Psoas muscle (tissue), 8 donors: ENCODE measurements around the gene BTG2. TPM values are rescaled to one million over a fixed set of nuclear protein-coding genes. Genes with fewer than 3 reads are reported as not detected.
A peak's percentile ranks its signal among the peaks of the same experiment; 100 is the strongest.

ENCODE experiments used
- ATAC-seq, 4 donors: fragments of 200-7000 bp; cut with Tn5 transposase; one replicate each; pipeline ENCODE4 v1.9.1; 2020; ENCODE audit warnings: moderate library complexity in 3 of 4, mild to moderate bottlenecking in 2 of 4
- DNase-seq, 2 donors: peaks; one replicate each; pipeline ENCODE4 v3.0.0-alpha.2; 2020
- H3K27ac ChIP-seq: fragments of 200-600 bp; one replicate; pipeline ENCODE4 v1.8.0; 2022
- H3K27me3 ChIP-seq, 3 donors: fragments of 200-600 bp in 1 of 3; one replicate each; pipeline versions ENCODE4 v1.6.1 to v1.8.0; 2013 to 2022; ENCODE audit warnings: low read length in 2 of 3, mild to moderate bottlenecking in 2 of 3, moderate library complexity in 1 of 3; ENCODE audit not compliant: insufficient read depth in 3 of 3
- H3K36me3 ChIP-seq, 2 donors: fragments of 200-600 bp in 1 of 2; one replicate each; pipeline versions ENCODE4 v1.6.1 to v1.8.0; 2013 to 2022; ENCODE audit warnings: low read depth in 1 of 2, mild to moderate bottlenecking in 1 of 2, moderate library complexity in 1 of 2; ENCODE audit not compliant: insufficient read depth in 1 of 2
- H3K4me1 ChIP-seq: fragments of 200-600 bp; one replicate; pipeline ENCODE4 v1.8.0; 2022
- H3K4me3 ChIP-seq: fragments of 200-600 bp; one replicate; pipeline ENCODE4 v1.8.0; 2022; ENCODE audit warnings: mild to moderate bottlenecking
- H3K9me3 ChIP-seq: fragments of 200-600 bp; one replicate; pipeline ENCODE4 v1.8.0; 2022
- WGBS, 3 donors: extraction: QIAGEN DNeasy Blood & Tissue Kit; methylation state at CpG; one replicate each; pipeline versions ENCODE4 v1.1.6 to v1.1.7; 2013; 5-methylcytosine and 5-hydroxymethylcytosine counted together
- intact Hi-C, 2 donors: fragments of 100-400 bp; cut with DNase I; formaldehyde crosslinking; loops; one replicate each; pipeline versions ENCODE4 v1.11.0 to v1.14.2; 2022
- polyA plus RNA-seq, 3 donors: library from polyadenylated mRNA; stranded (reverse); fragments of 200-250 nt; gene quantifications; one replicate each; pipeline ENCODE4 v1.2.3, GENCODE V29; 2013
- total RNA-seq, 4 donors: library from RNA; stranded (reverse); fragmentation: NEBNext Ultra II Directional in 2 of 4; extraction: Animal tissue kit (Norgen Biotek cat#: 25700) in 2 of 4; gene quantifications; one replicate each; pipeline versions ENCODE4 v1.2.1 to v1.2.4, GENCODE V29; 2021 to 2023
- TF ChIP-seq, protein P1 (sequence below): fragments of 200-600 bp; IDR thresholded peaks from one replicate; pipeline ENCODE4 v1.8.0; 2022; ENCODE audit warnings: antibody characterized with exemption
- donor health status: healthy with polysubstance abuse.
- donor health status: DM: no; HTN: no; CAD: no; lungs with moderate emphysema.
- donor health status: Bipolar disorder and iron deficiency.
- donor health status: healthy.
- donor health status: DM: yes; HTN: yes; CAD: no.
- donor health status: DM: no; HTN: no; CAD: no.
- donor health status: DM: no; HTN: no; CAD: no.
- donor health status: DM: yes; HTN: yes; CAD: no.

Gene BTG2
- total and polyA plus RNA-seq, 7 donors, result 17.6 to 360 (median 119) TPM

DNA sequence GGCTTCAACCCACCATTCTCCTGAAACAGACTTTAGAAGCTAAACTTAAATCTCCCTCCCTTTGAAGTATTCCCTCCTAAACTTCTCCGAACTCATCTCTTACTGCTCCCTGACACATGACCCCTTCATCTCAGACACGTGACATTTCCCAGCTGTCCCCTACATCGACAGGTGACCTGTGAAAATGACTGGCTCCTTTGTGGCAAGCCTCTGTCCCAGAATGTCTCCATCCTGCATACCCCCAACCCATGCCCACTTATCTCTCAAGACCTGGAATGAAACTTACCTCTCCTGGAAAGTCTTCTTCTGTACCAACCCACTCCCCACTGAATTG, 41.4 kb downstream of the BTG2 start:
- DNase-seq (no peak), ATAC-seq (no peak)
- Histone ChIP-seq H3K4me3 (no peak overlapping the region), H3K9me3 (no peaks in the 10 kb centered on the region), H3K27ac (no peak overlapping the region), H3K4me1 (no peaks in the 10 kb centered on the region), H3K36me3 (no peaks in the 10 kb centered on the region), H3K27me3 (peaks cover 0 to 5% (median 0%) of the 10 kb centered on the region in 3 donors)
- TF ChIP-seq, protein P1, sequence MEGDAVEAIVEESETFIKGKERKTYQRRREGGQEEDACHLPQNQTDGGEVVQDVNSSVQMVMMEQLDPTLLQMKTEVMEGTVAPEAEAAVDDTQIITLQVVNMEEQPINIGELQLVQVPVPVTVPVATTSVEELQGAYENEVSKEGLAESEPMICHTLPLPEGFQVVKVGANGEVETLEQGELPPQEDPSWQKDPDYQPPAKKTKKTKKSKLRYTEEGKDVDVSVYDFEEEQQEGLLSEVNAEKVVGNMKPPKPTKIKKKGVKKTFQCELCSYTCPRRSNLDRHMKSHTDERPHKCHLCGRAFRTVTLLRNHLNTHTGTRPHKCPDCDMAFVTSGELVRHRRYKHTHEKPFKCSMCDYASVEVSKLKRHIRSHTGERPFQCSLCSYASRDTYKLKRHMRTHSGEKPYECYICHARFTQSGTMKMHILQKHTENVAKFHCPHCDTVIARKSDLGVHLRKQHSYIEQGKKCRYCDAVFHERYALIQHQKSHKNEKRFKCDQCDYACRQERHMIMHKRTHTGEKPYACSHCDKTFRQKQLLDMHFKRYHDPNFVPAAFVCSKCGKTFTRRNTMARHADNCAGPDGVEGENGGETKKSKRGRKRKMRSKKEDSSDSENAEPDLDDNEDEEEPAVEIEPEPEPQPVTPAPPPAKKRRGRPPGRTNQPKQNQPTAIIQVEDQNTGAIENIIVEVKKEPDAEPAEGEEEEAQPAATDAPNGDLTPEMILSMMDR, result no peak
- WGBS, 3 donors, result 49 to 76% (median 56%) methylated on average over 3 of the region's 3 CpGs
- intact Hi-C loops, result no loop called here

DNA sequence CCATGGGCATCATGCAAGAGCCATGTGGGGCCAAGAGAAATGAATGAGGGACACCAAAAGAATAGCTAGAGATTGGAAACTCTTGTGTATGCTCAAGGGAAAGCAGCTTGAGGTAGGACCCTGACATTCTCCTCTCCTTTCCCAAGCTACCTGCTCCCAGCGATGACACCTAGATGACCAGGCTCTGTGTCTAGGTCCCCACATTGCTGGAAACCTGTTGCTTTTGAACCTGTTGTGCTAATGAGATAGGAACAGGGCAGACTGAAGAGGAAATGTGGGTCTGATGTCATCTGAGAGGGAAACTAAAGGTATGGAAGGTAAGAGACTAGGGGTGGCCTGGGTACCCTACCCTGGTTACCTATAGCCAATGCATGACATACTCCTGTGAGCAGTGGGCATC, 43.8 kb downstream of the BTG2 start:
- Histone ChIP-seq H3K27me3 (peaks cover 0 to 5% (median 0%) of the 10 kb centered on the region in 3 donors), H3K4me3 (no peak overlapping the region), H3K27ac (no peak overlapping the region), H3K9me3 (no peaks in the 10 kb centered on the region), H3K4me1 (no peaks in the 10 kb centered on the region), H3K36me3 (no peaks in the 10 kb centered on the region)
- intact Hi-C loops, result no loop called here
- TF ChIP-seq, protein P1, result no peak
- no peak for DNase-seq
- 89 to 100% (median 100%) methylated on average over 1 of the region's 1 CpG for WGBS, 3 donors
- ATAC-seq, result no peak

DNA sequence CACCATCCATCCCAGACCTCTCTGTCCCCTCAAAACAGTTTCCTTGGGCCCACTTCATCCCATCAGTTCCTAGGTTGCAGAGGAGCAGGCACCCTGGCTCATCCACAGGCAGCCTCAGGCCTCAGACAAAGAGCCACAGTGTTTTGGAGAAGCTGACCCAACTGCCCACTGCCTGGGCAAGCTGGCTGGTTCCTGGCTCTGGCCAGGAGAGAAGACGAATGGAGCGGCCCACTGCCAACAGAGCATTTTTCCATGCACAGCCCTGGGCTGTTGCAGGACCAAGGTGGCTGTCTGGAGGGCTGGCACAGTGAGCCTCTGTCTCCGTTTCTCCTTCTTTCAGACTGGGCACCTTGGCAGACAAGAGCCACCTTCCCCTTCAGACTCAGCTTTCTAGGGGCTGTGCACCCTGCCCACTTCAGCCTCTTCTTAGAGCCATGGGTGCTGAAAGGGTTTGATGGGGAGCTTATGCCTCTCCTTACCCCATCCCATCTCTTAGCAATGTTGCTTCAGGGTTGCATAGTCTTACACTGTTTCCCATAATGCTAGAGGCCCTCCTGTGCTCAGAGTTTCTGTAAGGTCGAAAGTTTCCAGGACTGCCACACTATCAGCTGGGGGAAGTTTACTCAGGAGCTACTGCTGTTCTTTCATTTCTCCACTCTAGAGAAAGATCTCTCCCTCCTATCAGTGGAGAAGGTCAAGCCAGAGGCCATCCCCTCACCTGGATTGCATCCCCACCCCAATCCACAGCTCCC, 44.6 kb downstream of the BTG2 start:
- intact Hi-C loops, result no loop called here

DNA sequence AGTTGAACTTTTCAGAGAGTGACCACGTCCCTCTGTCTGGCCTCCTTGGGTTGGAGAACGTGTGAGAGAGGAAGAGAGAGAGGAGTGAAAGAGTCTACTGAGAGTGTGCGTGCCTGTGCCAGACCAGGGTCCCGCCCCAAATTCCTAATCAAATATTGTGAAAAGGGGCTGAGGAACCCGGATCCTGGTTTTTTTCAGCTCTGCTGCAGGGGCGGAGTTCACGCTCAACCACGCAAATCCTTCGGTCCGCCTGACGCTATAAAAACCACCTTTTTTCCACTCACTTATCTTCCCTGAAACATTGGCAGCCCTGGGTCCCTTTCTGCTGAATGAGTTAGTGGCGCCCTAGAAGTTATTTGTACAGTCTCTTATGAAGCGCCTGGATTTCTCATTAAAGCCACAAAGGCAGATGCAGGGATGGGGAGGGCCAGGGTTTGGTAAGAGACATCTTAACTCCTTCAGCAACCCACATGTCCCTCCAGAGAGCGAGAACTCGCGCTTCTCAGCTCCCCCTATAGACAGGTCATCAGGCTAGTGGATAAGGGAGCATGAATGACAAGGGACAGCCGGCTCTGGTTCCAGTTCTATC, 45.8 kb downstream of the BTG2 start, which contains the start of gene FMOD:
Gene FMOD, minus strand, starts transcription at position 86 of the 589 bp plus-strand sequence. CDS start 2,852 bp downstream, outside the sequence.
- 15 to 22% (median 16%) methylated on average over 17 of the region's 17 CpGs for WGBS, 3 donors
- no peaks in the 10 kb centered on the region for H3K9me3 ChIP-seq
- peaks cover 0 to 5% (median 0%) of the 10 kb centered on the region in 3 donors for H3K27me3 ChIP-seq

More for the DNA sequence above, 44.6 kb downstream of the BTG2 start:
- TF ChIP-seq, protein P1, result no peak
- Histone ChIP-seq H3K27me3 (peaks cover 0 to 5% (median 0%) of the 10 kb centered on the region in 3 donors), H3K4me1 (no peaks in the 10 kb centered on the region), H3K36me3 (no peaks in the 10 kb centered on the region), H3K4me3 (peak overlapping the region; percentile 53), H3K27ac (no peak overlapping the region), H3K9me3 (no peaks in the 10 kb centered on the region)
- 52 to 72% (median 58%) methylated on average over 4 of the region's 4 CpGs for WGBS, 3 donors
- ATAC-seq (no peak), DNase-seq (no peak)

More for the DNA sequence above, 45.8 kb downstream of the BTG2 start, which contains the start of gene FMOD:
- H3K27ac ChIP-seq, result peak within 1 kb of the TSS; percentile 53
- intact Hi-C loops, result no loop called here
- peak; percentile 44 to 74 (median 61) for ATAC-seq
- peak; percentile 68 to 77 for DNase-seq
- no peaks in the 10 kb centered on the region for H3K4me1 ChIP-seq
- TF ChIP-seq, protein P1, result no peak
- no peaks in the 10 kb centered on the region for H3K36me3 ChIP-seq
- peak within 1 kb of the TSS; percentile 53 for H3K4me3 ChIP-seq
